NCI-H187 treated with DMSO at 0.1 percent for 48 hours (cell line): ENCODE results near the gene RNF213.

Experiments
- DNase-seq: peaks from one replicate; lab custom pipeline; 2025; lab: John Stamatoyannopoulos, UW

The RNF213 gene

DNA sequence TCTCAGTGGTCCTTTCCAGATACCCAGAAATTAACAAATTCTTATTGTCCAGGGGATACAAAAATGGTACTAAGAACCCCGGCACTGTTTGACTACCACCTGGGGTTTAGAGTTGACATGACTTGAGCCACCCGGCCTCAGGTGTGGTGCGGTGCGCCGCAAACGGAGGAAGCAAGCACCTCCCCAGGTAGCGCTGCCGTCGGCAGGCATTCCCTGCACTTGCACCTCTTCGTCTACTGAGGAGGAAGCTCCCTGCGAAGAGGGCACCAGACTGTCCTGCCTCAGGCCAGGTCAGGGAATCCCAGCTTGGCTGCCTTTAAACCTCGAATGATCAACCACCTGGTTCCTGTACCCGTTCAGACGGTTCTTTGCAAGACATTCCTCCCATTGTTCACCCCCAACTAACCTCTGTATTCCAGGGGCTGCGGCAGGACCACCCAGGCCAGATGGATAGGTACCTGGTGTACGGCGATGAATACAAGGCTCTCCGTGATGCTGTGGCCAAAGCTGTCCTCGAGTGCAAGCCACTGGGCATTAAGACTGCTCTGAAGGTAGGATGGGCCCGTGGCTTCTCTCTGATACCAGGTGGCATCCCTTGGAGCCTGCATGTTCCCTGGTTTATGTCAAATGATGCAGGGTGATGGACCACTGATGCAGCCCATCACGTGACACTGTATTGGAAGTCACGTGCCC, 113.5 kb downstream of the RNF213 start:
- no peak for DNase-seq

DNA sequence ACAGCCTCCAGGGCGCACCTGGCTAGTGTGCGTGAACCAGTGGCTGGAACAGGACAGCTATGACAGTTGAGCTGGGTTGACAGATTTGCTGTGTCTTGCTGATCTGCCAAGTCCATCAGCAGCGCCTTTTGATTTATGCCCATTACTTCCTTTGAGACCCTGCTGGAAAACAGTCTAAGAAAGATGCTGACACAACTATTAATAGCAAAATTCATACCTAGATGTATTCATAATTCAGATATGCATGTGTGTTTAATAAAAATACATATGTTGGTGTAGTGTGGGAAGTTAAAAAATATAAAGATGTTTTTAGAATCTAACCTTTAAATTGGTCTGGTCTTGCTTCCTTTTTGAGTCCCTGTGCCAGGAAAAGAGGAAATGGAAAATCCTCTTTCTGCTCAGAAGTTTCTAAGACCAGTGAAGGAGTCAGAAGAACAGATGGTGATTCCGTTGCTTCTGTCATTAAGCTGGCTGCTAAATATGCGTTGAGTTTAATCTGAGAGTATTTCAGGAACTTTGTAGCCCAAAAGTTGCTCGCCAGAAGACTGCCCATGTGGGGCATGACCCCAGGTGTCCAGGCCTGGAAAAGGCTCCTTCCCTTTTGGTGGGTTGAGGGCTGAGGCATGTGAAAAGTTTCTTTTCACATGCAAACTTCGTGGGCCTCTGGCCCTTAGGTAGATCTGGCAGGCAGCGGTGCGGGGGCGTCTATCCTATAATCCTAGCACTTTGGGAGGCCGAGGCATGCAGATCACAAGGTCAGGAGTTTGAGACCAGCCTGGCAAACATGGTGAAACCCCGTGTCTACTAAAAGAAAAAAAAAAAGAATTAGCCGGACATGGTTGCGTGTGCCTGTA, 114.3 kb downstream of the RNF213 start:
- DNase-seq = no peak

DNA sequence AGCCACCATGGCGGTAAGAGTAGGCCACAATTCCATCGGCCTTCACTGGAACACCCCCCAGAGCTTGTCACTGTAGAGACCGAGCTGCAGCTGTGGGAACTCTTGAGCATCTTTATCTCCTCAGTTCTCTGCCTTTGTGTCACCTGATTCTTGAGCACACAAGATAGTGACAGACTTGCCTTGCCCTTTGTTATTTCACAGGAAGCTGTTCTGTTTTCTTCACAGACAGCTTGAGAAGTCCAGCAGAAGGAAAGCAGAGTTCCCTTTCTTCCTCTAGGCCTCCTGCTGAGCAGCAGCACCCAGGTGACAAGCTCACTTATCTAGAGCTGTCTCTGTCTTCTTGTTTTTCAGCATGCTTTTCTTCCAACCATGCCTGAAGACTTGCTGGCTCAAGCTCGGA, 115.9 kb downstream of the RNF213 start:
- DNase-seq = no peak

DNA sequence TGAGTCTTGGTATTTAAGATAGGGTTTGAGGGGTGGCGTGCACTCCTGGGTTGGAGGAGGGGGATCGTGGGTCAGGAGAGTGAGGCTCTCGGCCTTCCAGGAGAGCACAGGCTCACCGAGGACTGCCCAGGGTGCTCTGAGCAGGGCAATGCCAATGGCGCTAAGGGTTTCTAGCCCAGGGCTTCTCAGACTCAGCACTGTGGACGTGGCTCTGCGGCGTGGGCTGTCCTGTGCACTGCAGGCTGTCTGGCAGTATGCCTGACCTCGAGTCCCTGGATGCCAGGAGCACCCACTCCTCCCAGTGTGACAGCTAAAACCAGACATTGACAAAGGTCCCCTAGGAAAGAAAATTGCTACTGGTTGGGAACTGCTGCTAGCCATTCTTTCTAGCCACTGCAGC, 117.1 kb downstream of the RNF213 start:
- no peak for DNase-seq

DNA sequence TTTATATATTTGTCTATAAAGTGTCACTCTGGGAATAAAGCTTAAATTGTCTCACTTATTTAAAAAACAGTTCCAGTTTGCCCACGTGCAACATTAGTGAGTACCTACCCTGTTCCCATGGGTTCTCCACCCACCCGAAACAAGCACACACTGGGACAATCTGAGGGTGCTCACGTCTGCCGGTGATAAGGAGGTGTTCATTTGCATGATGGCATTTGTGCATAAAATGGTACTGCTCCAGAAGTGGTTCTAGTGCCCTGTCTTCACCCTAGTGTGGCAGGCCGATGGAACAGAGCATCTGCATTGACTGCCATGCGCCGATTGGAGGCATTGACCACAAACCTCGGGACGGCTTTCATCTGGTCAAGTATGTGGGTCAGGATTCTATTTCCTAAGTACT, 118.7 kb downstream of the RNF213 start:
- DNase-seq = no peak

DNA sequence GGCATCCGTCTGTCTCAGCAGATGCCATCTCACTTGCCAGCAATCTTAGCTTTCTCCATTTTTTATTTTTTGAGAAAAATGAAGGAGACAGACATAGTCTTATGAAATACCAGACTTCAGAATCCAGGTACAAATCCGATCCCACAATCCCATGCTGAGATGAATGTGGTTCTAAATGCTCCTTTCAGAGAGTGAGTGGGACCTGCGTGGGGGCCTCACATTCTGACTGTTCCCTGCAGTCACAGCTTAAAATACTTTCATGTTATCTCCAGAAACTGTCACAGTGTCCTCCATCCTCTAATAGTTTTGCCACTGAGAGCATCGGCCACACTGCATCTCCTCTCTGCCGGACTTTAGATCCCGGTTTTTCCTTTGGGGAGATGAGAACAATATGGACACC, 119.4 kb downstream of the RNF213 start:
- no peak for DNase-seq

DNA sequence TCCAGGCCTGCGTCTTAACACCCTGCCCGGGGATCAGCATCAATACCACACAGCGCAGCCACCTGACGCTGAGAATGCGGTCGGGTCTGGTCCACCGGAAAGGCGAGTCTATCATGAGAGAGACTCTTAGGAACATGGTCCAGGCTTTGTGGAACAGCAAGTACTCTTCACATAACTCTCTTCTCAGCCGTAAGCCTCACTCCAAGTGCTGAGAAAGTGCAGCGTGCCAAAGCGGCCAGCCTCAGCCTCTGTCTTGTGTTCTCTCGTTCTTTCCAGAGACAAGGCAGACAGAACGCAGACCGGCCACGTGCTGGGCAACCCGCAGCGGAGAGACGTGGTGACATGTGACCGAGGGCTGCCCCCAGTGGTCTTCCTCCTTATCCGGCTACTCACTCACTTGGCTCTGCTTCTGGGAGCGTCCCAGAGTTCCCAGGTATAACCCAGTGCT, 119.9 kb downstream of the RNF213 start:
- no peak for DNase-seq

DNA sequence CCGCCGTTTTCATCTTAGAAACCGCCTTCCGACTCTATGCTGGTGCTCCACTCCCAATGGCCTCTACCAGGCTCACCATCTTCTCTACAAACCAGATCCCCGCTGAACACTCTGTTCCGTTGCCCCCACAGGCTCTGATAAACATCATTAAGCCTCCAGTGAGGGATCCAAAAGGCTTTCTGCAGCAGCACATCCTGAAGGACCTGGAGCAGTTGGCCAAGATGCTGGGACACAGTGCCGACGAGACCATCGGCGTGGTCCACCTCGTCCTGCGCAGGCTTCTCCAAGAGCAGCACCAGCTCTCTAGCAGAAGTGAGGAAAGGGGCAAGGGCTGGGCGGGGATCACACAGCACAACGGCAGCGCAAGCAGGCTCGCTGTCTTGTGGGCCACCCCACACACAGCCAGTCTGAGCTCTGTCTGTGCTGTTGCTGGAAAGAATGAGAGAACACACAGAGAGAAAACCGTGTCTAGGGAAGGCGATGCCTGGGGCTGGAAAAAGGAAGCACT, 120.8 kb downstream of the RNF213 start:
- no peak for DNase-seq

DNA sequence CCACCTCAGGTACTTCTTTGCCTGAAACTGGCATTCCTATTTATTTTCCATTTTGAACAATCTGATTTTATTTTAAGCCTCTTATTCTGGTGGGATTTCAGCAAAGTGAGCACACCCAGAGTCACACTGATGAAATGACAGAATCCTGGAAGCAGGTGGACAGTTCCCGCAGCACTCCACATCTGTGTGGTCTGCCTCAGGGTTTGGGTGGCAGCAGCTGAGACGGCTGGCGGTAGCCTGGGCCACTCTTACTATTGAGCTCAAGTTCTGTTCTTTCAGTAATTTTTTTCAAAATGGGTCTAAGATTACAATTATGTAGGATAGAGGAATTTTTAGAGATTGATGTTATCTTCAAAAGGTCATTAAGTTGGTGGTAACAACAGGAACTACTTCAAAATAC, 121.8 kb downstream of the RNF213 start:
- no peak for DNase-seq

DNA sequence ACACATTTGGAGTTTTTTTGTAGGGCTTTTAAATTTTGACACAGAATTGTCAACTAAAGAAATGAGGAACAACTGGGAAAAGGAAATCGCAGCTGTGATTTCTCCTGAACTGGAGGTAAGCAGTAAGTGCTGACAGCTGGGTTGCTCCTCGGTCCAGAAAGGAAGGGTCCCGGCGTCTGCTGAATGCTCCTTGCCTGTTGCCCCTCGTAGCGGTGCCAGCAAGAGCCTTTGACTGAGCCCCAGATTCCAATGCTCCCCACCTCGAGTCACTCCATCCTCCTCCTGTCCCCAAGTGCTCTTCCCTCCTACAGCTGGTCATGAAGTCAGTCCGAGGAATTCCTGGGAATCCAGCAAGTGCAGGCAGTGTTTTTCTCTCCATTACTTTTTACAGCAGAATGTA, 122.3 kb downstream of the RNF213 start:
- no peak for DNase-seq

DNA sequence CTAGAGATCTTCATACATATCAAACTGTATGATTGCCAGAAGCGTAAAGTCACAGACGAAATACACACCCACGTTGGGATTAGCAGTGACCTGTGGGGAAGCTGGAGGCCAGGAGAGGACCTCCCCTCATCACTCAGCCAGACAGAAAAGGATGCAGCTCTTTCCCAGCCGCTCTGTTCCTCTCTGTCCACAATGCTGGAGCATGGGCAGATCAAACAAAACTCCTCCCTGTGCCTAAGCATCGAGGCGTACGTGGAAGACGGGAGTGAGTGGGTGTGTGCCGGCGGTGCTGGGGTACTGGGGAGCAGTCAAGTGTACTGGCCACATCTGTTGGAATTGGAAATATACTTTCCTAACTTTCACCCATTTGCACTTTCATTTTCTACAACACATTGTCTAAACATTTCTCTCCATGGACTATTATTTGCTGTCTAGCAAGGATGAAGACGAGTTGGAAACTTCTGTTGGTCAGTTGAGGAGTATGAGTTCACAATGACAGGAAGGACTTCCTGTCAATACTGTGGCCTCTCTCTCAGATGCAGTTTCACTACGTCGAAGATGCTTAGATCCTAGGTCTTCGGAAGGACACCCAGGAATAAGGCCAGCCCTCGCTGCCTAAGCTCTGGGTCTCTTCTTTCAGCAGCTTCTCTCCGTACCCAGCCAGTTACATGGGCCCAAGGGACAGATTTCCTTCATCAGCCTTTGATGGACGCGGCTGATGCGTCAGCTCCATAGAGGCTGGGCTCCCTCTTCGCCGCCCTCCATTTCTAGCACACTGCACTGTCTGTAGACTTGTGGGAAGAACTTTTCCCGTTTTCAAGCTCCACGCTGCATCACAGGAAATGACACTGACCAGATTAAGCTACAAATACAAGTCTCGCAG, 123.7 kb downstream of the RNF213 start:
- DNase-seq = no peak

DNA sequence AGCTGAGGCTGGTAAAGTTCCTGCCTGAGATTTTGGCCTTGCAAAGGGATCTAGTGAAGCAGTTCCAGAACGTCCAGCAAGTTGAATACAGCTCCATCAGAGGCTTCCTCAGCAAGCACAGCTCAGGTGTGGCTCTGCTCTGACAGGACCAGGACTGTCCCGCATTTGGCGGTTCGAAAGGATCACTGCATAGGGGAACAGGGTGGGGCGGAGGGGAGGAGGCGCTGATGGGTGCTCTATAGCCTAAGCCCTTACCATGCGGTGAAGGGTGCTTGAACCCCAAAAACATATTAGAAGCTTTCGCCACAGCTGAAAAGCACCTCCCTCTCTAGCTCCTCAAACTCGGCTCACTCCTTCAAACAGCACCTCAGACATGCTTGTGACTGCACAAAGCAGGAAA, 124.4 kb downstream of the RNF213 start:
- no peak for DNase-seq

DNA sequence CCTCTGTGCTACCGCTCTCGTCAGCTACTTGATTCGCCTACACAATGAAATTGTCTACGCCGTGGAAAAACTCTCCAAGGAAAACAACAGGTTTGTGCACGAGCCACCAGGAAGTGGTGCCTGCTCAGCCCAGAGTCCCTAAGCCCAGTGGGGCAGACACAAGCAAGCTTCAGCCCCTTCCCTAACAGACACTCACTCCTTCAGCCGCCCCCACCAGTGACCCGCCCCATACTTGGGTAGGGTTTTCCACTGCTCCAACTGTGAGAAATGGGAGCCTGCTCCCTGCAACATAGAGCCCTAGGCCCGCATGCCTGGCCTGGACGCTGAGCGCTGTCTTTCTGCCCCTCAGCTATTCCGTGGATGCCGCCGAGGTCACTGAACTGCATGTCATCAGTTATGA, 125.7 kb downstream of the RNF213 start:
- no peak for DNase-seq

DNA sequence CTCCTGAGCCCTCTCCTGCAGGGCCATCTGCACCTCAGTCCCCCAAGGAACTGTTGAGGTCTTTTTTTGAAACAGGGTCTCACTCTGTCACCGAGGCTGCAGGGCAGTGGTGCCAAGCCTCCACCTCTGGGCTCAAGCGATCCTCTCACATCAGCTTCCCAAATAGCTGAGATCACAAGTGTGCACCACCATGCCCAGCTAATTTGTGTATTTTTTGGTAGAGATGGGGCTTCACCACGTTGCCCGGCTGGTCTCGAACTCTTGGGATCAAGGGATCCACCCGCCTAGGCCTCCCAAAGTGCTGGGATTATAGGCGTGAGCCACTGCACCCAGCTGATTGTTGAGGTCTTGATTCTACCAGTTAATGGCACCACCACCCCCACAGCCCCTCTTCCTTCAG, 126.4 kb downstream of the RNF213 start:
- no peak for DNase-seq

DNA sequence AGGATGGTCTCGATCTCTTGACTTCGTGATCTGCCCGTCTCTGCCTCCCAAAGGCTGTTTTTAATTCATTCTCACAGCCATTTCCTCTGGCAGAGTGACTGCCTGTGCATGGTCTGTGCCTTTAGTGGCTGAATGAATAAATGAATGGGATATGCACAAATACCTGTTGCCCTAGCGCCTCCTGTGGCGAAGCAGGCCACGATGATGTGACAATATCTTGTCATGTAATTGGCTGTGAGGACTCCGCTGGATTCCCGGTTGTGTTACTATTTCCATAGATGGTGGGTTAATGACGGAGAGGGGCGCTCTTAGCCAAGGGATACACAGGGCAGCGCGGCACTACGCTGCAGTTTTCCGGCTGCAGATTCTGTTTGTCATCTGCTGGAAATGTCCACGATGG, 127.5 kb downstream of the RNF213 start:
- no peak for DNase-seq

DNA sequence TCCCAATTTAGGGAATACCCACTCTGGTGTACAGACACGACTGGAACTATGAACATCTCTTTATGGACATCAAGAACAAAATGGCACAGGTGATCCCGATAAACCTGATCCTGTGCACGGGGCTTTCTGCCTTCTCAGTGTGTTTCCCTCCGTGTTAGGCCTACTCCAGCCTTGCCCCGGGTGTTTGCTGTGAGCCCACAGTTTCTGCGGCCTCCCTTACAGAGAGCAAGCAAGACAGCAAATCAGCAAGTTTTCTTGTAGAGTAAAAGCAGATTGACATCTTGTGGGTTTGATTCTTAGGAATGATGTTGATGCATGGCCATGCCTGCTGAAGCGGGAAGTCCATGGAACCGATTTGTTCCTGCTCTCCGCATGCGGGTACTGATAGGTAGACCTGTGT, 127.9 kb downstream of the RNF213 start:
- no peak for DNase-seq

DNA sequence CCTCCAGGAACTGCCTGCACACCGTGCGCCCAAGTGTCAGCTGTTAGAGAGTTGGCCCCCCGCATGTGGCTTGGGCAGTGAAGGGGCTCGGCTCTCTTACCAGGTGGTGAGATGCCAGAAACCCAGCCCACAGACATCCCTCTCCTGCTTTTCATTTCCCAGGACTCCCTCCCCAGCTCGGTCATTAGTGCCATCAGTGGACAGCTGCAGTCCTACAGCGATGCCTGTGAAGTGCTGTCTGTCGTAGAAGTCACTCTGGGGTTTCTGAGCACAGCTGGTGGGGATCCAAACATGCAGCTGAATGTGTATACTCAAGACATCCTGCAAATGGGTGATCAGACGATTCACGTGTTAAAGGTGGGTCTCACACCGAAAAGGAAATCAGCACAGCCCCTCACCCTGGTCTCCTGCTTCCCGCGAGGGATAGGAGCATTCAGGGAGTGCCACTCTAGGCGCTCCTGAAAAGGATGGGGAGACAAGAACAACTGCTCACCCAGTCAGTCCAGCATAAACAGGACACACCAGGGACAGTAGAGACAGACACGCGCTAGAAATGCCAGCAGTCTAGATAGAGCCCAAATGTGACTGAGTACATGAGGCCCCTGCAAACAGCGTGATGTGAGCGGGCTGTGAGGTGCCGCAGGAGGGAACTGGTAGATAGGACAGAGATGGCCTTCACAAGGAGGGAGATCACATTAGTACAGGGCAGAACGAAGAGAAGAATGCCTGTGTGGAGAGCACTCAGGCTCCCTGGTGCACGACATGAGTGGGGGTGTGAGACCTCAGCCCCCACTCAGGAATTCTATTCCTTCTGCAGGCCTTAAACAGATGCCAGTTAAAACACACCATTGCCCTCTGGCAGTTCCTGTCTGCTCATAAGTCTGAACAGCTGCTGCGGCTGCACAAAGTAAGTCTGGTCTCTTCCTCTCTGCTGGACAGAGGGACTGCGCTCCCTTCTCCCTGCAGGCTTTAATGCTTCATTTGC, 128.7 kb downstream of the RNF213 start:
- DNase-seq = no peak

DNA sequence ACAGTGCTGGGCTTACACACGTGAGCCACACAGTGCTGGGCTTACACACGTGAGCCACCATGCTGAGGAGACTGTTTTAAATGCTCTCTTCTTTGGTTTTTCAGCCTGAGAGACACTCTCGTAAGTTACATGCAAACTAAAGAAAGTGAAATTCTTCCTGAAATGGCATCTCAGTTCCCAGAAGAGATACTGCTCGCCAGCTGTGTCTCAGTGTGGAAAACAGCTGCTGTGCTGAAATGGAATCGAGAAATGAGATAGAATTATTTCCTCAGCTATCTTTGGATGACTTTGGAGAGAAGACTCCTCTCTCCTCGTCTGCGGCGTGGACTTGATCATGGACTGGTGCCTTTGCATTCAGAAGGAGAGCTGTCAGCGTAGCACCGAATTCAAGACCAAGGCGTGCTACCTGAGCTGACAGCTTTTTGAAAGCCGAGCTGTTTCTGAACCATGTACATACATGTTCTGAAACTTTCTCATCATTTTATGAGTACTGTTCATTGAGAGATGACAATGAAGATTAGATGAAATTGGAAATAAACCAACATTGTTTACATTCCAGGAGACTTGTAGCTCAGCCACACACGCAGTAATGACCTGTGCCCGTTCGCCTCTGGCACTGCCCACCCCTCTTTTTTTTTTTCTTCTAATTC, 132.7 kb downstream of the RNF213 start:
- DNase-seq = no peak

DNA sequence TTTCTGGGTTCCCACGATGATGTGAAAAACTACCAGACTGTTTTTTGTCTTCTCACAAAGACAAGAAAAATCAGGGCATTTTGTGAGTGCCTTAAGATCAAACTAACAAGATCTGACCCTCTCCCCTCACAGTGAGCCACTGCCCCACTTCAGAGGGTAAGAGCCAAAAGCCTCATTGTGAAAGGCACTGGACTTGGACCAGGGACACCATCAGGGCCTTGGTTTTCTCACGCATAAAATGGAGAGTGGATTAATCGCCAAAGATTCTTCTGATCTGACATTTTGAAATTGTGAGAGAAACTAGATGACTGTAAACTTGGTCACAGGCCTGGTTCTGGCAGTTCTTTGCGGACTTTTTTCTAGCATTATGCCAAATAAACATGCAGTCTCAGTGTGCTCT, 133.3 kb downstream of the RNF213 start:
- DNase-seq = no peak

DNA sequence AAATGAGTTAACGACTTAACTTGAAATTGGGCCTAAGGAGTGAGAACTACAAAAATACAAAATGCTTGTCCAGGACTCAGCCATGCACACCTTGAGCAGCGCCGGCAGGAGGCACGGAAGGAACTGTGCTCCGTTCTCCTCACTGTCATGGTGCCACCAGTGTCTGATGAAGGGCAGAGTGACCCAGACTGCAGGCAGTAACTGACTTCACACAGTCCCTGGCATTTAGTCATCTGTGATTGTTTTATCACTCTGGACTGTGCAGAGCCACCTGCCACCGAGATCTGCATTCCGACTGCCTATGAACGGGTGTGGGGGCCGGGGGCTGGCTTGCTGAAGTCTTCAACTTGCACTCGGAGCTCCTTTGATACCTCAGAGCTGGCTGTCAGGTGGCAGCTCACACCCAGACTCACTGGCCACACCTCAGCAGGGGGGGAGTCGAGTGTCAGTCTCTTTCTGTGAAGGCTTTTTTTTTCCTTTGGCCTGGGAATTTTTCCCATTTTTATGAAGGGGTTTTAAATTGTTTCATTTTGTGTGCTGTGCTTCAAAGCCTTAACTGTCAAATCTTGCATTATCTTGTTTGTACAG, 134.1 kb downstream of the RNF213 start:
- no peak for DNase-seq
